Nephron (organoid): ENCODE data around the gene TRPM2.
"Not testable (repeated sequence)": the region's sequence is repeated elsewhere in the genome, so short reads cannot be mapped to it uniquely, and the experiment has no call there.

Source experiments
- H3K27ac Mint-ChIP-seq, 3 experiments: 2 replicates each; pipeline ENCODE4 v1.8.0; 2020; ENCODE audit warnings: mixed read lengths in 3 of 3, mild to moderate bottlenecking in 2 of 3, moderate library complexity in 1 of 3
- H3K27me3 Mint-ChIP-seq: 2 replicates; pipeline ENCODE4 v1.8.0; 2021; ENCODE audit warnings: low read depth, mild to moderate bottlenecking, moderate library complexity, mixed read lengths
- H3K36me3 Mint-ChIP-seq: 2 replicates; pipeline ENCODE4 v1.8.0; 2020; ENCODE audit warnings: low read depth, mixed read lengths
- H3K4me1 Mint-ChIP-seq: 2 replicates; pipeline ENCODE4 v1.8.0; 2020; ENCODE audit warnings: mixed read lengths
- H3K4me3 Mint-ChIP-seq, 3 experiments: 2 replicates each; pipeline ENCODE4 v1.8.0; 2020; ENCODE audit warnings: mild to moderate bottlenecking in 3 of 3, mixed read lengths in 3 of 3, moderate library complexity in 2 of 3
- H3K9me3 Mint-ChIP-seq: 2 replicates; pipeline ENCODE4 v1.8.0; 2020; ENCODE audit warnings: mixed read lengths
- TF ChIP-seq, protein P1 (sequence below), 3 experiments: fragments of 200-600 bp; sonication (generic); IDR thresholded peaks; one replicate each; pipeline ENCODE4 v1.5.0; 2021; ENCODE audit warnings: antibody characterized with exemption in 3 of 3; ENCODE audit not compliant: unreplicated experiment in 3 of 3

The TRPM2 gene

DNA sequence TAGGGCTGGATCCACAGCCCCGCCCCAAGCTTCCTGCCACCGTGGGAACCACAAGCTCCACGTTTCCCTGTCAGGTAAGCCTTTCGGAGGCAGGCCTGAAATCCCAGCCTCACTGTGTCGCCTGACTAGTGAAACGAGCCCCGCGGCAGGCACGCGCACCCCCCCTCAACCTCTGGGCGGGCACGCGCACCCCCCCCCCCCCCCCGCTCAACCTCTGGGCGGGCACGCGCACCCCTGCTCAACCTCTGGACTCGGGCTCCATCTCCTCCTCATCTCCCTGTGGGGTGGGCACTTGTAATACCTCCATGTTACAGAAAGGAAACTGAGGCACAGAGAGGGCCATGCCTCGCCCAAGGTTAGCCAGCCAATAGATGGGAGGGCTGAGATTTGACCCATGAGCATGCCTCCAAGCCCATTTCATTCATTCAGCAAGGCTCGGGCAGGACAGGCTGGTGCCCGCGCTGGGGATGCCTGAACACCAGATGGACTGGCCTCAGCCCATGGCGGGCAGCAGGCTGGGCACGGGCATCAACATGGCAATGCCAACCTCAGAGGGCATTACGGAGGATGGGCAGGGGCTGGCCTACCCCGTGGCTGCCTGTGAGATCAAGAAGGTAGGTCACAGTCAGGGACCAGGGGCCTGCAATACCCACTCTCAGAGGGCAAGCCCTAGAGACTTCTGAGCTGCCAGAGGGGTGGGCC lies 18.9 kb upstream of the TRPM2 start:
- peaks cover 15% of the 10 kb centered on the region for H3K4me1 Mint-ChIP-seq
- TF ChIP-seq, protein P1, sequence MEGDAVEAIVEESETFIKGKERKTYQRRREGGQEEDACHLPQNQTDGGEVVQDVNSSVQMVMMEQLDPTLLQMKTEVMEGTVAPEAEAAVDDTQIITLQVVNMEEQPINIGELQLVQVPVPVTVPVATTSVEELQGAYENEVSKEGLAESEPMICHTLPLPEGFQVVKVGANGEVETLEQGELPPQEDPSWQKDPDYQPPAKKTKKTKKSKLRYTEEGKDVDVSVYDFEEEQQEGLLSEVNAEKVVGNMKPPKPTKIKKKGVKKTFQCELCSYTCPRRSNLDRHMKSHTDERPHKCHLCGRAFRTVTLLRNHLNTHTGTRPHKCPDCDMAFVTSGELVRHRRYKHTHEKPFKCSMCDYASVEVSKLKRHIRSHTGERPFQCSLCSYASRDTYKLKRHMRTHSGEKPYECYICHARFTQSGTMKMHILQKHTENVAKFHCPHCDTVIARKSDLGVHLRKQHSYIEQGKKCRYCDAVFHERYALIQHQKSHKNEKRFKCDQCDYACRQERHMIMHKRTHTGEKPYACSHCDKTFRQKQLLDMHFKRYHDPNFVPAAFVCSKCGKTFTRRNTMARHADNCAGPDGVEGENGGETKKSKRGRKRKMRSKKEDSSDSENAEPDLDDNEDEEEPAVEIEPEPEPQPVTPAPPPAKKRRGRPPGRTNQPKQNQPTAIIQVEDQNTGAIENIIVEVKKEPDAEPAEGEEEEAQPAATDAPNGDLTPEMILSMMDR (IDR thresholded peaks at IDR 0.05; ENCODE audit: unreplicated experiment in 3 of 3): no peak
- no peak overlapping the region for H3K27ac Mint-ChIP-seq
- no peak overlapping the region for H3K4me3 Mint-ChIP-seq
- no peaks in the 10 kb centered on the region for H3K9me3 Mint-ChIP-seq
- H3K27me3 Mint-ChIP-seq: peaks cover 3% of the 10 kb centered on the region
- H3K36me3 Mint-ChIP-seq: peaks cover 4% of the 10 kb centered on the region

DNA sequence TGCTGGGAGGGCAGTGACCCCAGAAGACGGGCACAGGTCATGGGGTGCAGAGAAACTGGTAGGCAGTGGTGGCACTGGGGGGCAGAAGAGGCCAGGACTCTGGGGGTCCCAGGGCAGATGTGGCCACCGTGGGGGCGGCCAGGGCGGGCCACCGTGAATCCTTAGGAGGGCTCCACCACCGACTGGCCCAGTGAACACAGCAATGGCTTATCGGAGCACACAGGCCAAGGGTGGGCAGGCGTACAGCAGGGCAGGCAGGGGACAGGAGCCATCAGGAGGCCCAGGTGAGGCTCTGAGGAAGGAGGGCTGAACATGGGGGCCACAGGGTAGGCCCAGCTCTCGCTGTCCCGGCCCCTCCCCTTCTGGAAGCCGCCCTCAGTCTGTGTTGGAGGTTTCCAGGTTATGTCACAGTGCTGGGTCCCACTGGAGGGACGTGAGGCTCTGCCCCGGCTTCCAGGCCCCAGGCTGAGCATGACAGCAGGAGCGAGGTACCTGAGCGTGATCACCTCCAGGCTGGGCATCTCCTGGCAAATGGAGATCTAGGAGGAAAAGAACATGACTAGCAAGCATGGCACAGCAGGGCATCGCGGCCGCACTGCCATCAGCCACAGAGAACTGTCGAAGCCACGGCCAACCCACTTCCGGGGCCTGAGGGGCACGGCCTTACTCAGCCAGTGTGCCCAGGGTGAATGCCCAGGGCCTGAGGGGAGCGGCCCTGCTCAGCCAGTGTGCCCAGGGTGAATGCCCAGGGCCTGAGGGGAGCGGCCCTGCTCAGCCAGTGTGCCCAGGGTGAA lies 18.0 kb upstream of the TRPM2 start:
- Mint-ChIP-seq H3K27me3 (peaks cover 3% of the 10 kb centered on the region), H3K4me1 (peaks cover 21% of the 10 kb centered on the region), H3K36me3 (peaks cover 4% of the 10 kb centered on the region), H3K4me3 (no peak overlapping the region), H3K9me3 (no peaks in the 10 kb centered on the region), H3K27ac (no peak overlapping the region)
- TF ChIP-seq, protein P1 (IDR thresholded peaks at IDR 0.05; ENCODE audit: unreplicated experiment in 3 of 3): no peak

DNA sequence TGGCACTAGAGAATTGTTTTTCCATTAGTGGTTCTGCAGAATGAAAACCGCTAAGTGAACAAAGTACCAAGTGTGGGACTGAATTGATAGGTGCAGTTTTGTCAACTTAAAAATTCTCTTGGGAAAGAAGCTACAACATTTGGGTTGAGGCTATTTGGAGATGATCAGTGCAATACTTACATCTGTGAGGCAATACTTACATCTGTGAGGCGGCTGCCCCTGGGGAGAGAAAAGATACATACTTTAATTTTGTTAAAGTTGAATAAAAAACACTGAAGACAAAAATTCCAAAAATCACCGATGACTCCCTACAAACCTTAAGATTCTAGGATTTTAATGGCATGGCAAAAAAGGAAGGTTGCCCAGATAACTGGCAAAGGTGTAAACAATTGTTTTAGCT lies 16.0 kb upstream of the TRPM2 start:
- H3K36me3 Mint-ChIP-seq: no peaks in the 10 kb centered on the region
- H3K9me3 Mint-ChIP-seq: no peaks in the 10 kb centered on the region
- H3K27me3 Mint-ChIP-seq: peaks cover 6% of the 10 kb centered on the region
- H3K4me3 Mint-ChIP-seq: peak overlapping the region; percentile 72 to 88 (median 85)
- H3K4me1 Mint-ChIP-seq: peaks cover 24% of the 10 kb centered on the region
- peak overlapping the region; percentile 82 to 95 (median 89) for H3K27ac Mint-ChIP-seq
- TF ChIP-seq, protein P1 (IDR thresholded peaks at IDR 0.05; ENCODE audit: unreplicated experiment in 3 of 3): no peak

DNA sequence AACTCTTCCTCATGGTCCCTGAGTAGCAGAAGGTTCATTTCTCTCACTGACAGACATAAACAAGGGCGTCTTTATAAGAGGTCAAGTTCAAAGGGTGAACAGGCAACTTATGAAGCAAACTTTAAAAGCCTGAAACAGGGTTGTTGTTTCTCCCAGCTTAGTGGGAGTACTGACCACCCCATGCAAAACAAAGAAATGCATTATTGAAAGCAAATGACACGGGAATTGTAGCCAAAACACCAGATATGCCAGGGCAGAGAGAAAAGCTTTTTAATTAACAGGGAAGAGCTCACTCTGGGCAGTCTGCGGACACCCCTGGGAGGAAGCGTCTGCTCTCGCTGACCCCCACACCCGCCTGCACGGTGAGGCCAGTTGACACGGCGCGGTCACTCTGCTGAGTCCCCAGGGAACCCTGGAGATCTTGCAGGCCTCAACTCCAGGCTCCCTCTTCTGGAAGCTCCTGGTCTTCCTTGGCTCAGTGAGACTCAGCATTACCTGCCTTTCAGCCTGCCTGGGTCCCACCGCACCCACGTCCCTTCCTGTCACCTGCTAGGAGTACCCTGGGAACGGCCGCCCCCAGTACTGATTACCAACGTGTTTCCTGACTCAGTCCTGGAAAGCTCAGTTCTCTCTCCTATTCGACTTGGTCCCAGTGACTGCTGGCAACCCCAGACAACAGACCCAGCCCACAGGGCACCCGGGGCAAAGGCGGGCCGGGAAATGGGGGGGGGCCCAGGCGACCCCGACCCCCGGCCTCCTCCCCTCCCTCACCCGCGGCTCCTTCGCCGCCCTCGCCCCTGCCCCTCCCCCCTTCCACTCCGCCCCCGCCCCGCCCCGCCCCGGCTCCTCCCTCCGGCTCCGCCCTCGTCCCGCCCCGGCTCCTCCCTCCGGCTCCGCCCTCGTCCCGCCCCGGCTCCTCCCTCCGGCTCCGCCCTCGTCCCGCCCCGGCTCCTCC lies 15.2 kb upstream of the TRPM2 start:
- TF ChIP-seq, protein P1 (IDR thresholded peaks at IDR 0.05; ENCODE audit: unreplicated experiment in 3 of 3): peak; percentile 27 to 45 (median 29)
- no peaks in the 10 kb centered on the region for H3K36me3 Mint-ChIP-seq
- peaks cover 4% of the 10 kb centered on the region for H3K27me3 Mint-ChIP-seq
- no peaks in the 10 kb centered on the region for H3K9me3 Mint-ChIP-seq
- H3K4me3 Mint-ChIP-seq: peak overlapping the region; percentile 72 to 88 (median 85)
- H3K4me1 Mint-ChIP-seq: peaks cover 24% of the 10 kb centered on the region
- H3K27ac Mint-ChIP-seq: peak overlapping the region; percentile 82 to 95 (median 89)

DNA sequence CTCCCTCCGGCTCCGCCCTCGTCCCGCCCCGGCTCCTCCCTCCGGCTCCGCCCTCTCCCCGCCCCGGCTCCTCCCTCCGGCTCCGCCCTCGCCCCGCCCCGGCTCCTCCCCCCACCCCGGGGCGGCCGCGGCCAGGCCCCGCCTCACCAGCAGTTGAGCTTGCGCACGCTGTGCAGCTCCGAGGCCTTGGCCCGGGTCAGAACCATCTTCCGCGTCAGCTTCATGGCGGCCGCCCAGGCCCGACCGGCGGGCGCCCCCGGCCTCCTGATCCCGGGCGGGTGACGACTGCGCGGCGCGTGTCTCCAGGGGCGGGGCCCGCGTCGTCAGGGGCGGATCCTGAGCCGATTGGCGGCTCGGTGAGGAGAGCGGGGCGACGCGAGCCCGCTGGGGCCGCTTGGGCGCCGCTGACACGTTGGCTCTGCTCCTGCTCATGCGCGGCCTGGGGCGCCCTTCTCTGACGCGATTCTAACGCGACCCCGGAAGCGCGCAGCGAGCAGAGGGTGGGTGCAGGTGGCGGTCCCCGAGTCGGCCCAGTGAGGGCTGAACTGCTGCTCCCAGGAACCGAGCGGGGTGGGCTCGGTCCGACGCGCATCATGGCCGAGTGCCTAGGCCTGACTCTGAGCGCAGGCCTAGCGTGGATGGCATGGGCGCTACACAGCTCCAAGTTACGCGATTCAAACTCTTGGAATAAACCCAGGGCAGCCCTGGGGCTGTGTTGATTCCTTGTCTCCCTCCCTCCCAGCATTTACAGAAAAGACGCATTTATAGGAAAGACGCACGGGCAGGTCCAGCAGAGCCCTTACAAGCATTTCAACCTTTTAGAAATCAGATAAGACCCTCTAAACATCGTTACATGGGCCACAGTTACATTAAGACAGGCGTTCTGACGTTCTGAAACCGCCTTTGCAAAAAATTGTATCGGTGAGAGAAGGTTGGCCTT lies 14.2 kb upstream of the TRPM2 start, which contains the start of gene CFAP410:
Gene CFAP410, minus strand, starts transcription at position 420 of the 940 bp plus-strand sequence. Its CDS starts 196 bp downstream, at position 224.
- H3K27ac Mint-ChIP-seq: peak within 1 kb of the TSS; percentile 94 to 97 (median 95)
- no peaks in the 10 kb centered on the region for H3K9me3 Mint-ChIP-seq
- peak within 1 kb of the TSS; percentile 84 to 93 (median 91) for H3K4me3 Mint-ChIP-seq
- H3K36me3 Mint-ChIP-seq: no peaks in the 10 kb centered on the region
- TF ChIP-seq, protein P1 (IDR thresholded peaks at IDR 0.05; ENCODE audit: unreplicated experiment in 3 of 3): no peak
- peaks cover 24% of the 10 kb centered on the region for H3K4me1 Mint-ChIP-seq
- peaks cover 8% of the 10 kb centered on the region for H3K27me3 Mint-ChIP-seq

DNA sequence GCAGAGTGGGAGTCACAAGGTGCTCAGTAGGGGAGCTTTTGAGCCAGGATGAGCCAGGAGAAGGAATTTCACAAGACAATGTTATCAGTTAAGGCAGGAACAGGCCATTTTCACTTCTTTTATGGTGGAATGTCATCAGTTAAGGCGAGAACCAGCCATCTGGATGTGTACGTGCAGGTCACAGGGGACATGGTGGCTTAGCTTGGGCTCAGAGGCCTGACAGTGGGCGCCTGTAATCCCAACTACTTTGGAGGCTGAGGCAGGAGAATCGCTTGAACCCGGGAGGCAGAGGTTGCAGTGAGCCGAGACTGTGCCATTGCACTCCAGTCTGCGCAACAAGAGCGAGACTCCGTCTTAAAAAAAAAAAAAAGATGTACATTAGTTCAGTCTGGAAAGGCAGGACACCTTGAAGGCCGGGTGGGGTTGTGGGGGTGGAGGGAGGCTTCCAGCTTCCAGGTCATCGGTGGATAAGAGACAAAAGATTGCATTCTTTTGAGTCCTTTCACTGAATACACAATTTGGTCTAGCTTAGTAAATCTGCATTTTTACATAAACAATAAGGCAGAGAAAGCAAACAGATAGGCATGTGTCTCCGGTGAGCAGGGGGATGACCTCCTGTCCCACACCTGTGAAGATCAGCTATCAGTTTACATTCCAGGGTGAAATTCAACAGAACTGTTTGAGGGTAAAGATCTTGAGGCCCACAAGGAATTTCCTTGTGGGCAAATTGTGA lies 11.5 kb upstream of the TRPM2 start:
- H3K4me1 Mint-ChIP-seq: peaks cover 24% of the 10 kb centered on the region
- H3K27ac Mint-ChIP-seq: peak overlapping the region in 1 of 3 experiments; percentile 31
- peak overlapping the region; percentile 46 to 69 (median 56) for H3K4me3 Mint-ChIP-seq
- H3K9me3 Mint-ChIP-seq, H3K36me3 Mint-ChIP-seq, H3K27me3 Mint-ChIP-seq: not testable (repeated sequence)

DNA sequence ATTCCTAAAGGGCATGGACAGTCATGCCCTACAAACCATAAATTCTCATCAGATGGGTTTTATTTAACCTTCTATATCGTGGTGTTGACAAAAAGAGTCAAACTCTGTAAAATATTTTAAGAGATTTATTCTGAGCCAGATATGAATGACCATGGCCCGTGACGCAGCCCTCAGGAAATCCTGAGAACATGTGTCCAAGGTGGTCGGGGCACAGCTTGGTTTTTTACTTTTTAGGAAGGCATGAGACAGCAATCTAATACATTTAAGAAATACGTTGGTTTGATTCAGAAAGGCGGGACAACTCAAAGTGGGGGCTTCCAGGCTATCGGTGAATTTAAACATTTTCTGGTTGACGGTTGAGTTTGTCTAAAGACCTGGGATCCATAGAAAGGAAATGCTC lies 10.4 kb upstream of the TRPM2 start:
- not testable (repeated sequence) for H3K9me3 Mint-ChIP-seq, H3K27me3 Mint-ChIP-seq, H3K36me3 Mint-ChIP-seq, H3K27ac Mint-ChIP-seq
- H3K4me1 Mint-ChIP-seq: peaks cover 15% of the 10 kb centered on the region
- peak overlapping the region in 2 of 3 experiments; percentile 56 to 59 for H3K4me3 Mint-ChIP-seq
